ENCODE results near the gene EIF2B2. TPM values are rescaled to one million over a fixed set of nuclear protein-coding genes. Genes with fewer than 3 reads are reported as not detected.
"Not testable (repeated sequence)": the region's sequence is repeated elsewhere in the genome, so short reads cannot be mapped to it uniquely, and the experiment has no call there.

EIF2B2 gene
- total RNA-seq, 1 experiment from 2014 or later: 43.5 TPM

- no peaks in the 10 kb centered on the region for H3K9me3 ChIP-seq (replicated peaks)
- no peak overlapping the region for H3K27ac ChIP-seq
- DNase-seq (ENCODE audit: low read depth in 1 of 2, low spot score in 2 of 2): no peak
These were observed 14.6 kb upstream of the EIF2B2 start for GRCh38 chr14:74988131-74988530.

GRCh38 chr14:74988993-74989392 lies 13.7 kb upstream of the EIF2B2 start:
- no peaks in the 10 kb centered on the region for H3K36me3 ChIP-seq
- H3K4me1 ChIP-seq (replicated peaks): no peaks in the 10 kb centered on the region
- H3K4me3 ChIP-seq: no peak overlapping the region
- no peaks in the 10 kb centered on the region for H3K27me3 ChIP-seq (replicated peaks)
- H3K27ac ChIP-seq: no peak overlapping the region
- no peaks in the 10 kb centered on the region for H3K9me3 ChIP-seq (replicated peaks)
- no peak for DNase-seq (ENCODE audit: low read depth in 1 of 2, low spot score in 2 of 2)

More at GRCh38 chr14:74988131-74988530, 14.6 kb upstream of the EIF2B2 start:
- H3K4me3 ChIP-seq: no peak overlapping the region
- no peaks in the 10 kb centered on the region for H3K36me3 ChIP-seq
- no peaks in the 10 kb centered on the region for H3K4me1 ChIP-seq (replicated peaks)
- H3K27me3 ChIP-seq (replicated peaks): no peaks in the 10 kb centered on the region

- H3K4me1 ChIP-seq (replicated peaks); H3K9me3 ChIP-seq (replicated peaks); H3K4me3 ChIP-seq; DNase-seq (ENCODE audit: low read depth in 1 of 2, low spot score in 2 of 2); H3K36me3 ChIP-seq; H3K27ac ChIP-seq; H3K27me3 ChIP-seq (replicated peaks): not testable (repeated sequence)
These were observed 8.5 kb upstream of the EIF2B2 start for GRCh38 chr14:74994182-74994581.

- not testable (repeated sequence) for H3K4me1 ChIP-seq (replicated peaks); H3K4me3 ChIP-seq; H3K27ac ChIP-seq; H3K9me3 ChIP-seq (replicated peaks); H3K27me3 ChIP-seq (replicated peaks); H3K36me3 ChIP-seq; DNase-seq (ENCODE audit: low read depth in 1 of 2, low spot score in 2 of 2)
These were observed 6.9 kb upstream of the EIF2B2 start for GRCh38 chr14:74995781-74996180.

- H3K27ac ChIP-seq: no peak overlapping the region
- no peak for DNase-seq (ENCODE audit: low read depth in 1 of 2, low spot score in 2 of 2)
- 0 out of 2 replicates have a peak, but pooled peaks cover 7% of the 10 kb centered on the region for H3K4me1 ChIP-seq (replicated peaks)
- no peaks in the 10 kb centered on the region for H3K9me3 ChIP-seq (replicated peaks)
- H3K4me3 ChIP-seq: no peak overlapping the region
- peaks cover 21% of the 10 kb centered on the region for H3K36me3 ChIP-seq
- no peaks in the 10 kb centered on the region for H3K27me3 ChIP-seq (replicated peaks)
These were observed 1.5 kb upstream of the EIF2B2 start for GRCh38 chr14:75001261-75001660.

GRCh38 chr14:75001899-75002298 lies 822 bp upstream of the EIF2B2 start:
- Histone ChIP-seq H3K4me1 (replicated peaks) (0 out of 2 replicates have a peak, but pooled peaks cover 7% of the 10 kb centered on the region), H3K36me3 (peaks cover 28% of the 10 kb centered on the region), H3K27ac (peak overlapping the region; percentile 45), H3K9me3 (replicated peaks) (no peaks in the 10 kb centered on the region), H3K4me3 (peak overlapping the region; percentile 63), H3K27me3 (replicated peaks) (no peaks in the 10 kb centered on the region)
- DNase-seq (ENCODE audit: low read depth in 1 of 2, low spot score in 2 of 2): no peak

GRCh38 chr14:75003250-75004027 lies 718 bp downstream of the EIF2B2 start:
- DNase-seq (ENCODE audit: low read depth in 1 of 2, low spot score in 2 of 2): peak in 1 of 2 experiments; percentile 3
- H3K36me3 ChIP-seq: peaks cover 40% of the 10 kb centered on the region
- H3K27ac ChIP-seq: no peak overlapping the region; the same call in 1 of the 2 replicates
- peak overlapping the region; percentile 63 for H3K4me3 ChIP-seq
- no peaks in the 10 kb centered on the region for H3K27me3 ChIP-seq (replicated peaks)
- 0 out of 2 replicates have a peak, but pooled peaks cover 7% of the 10 kb centered on the region for H3K4me1 ChIP-seq (replicated peaks)
- H3K9me3 ChIP-seq (replicated peaks): no peaks in the 10 kb centered on the region

GRCh38 chr14:75005357-75005756 lies 2.6 kb downstream of the EIF2B2 start:
- no peak for DNase-seq (ENCODE audit: low read depth in 1 of 2, low spot score in 2 of 2)
- Histone ChIP-seq H3K9me3 (replicated peaks) (no peaks in the 10 kb centered on the region), H3K27me3 (replicated peaks) (no peaks in the 10 kb centered on the region), H3K4me1 (replicated peaks) (0 out of 2 replicates have a peak, but pooled peaks cover 7% of the 10 kb centered on the region), H3K4me3 (no peak overlapping the region), H3K27ac (no peak overlapping the region), H3K36me3 (peaks cover 59% of the 10 kb centered on the region)

- DNase-seq (ENCODE audit: low read depth in 1 of 2, low spot score in 2 of 2): no peak
- H3K4me1 ChIP-seq (replicated peaks): peaks cover 16% of the 10 kb centered on the region
- no peak overlapping the region for H3K4me3 ChIP-seq
- no peak overlapping the region for H3K27ac ChIP-seq
- no peaks in the 10 kb centered on the region for H3K9me3 ChIP-seq (replicated peaks)
- H3K36me3 ChIP-seq: peaks cover 76% of the 10 kb centered on the region
- no peaks in the 10 kb centered on the region for H3K27me3 ChIP-seq (replicated peaks)
These were observed 6.5 kb downstream of the EIF2B2 start for GRCh38 chr14:75009176-75009575.

- no peaks in the 10 kb centered on the region for H3K27me3 ChIP-seq (replicated peaks)
- no peak for DNase-seq (ENCODE audit: low read depth in 1 of 2, low spot score in 2 of 2)
- H3K4me1 ChIP-seq (replicated peaks): peaks cover 16% of the 10 kb centered on the region
- no peaks in the 10 kb centered on the region for H3K9me3 ChIP-seq (replicated peaks)
- H3K4me3 ChIP-seq: no peak overlapping the region
- peaks cover 78% of the 10 kb centered on the region for H3K36me3 ChIP-seq
- no peak overlapping the region for H3K27ac ChIP-seq
These were observed 7.9 kb downstream of the EIF2B2 start for GRCh38 chr14:75010472-75011093.

GRCh38 chr14:75011356-75011994 lies 8.8 kb downstream of the EIF2B2 start:
- Histone ChIP-seq H3K9me3 (replicated peaks) (no peaks in the 10 kb centered on the region), H3K36me3 (peaks cover 75% of the 10 kb centered on the region), H3K4me3 (no peak overlapping the region), H3K27ac (peak overlapping the region; percentile 9; the same call in 1 of the 2 replicates), H3K4me1 (replicated peaks) (peaks cover 16% of the 10 kb centered on the region), H3K27me3 (replicated peaks) (no peaks in the 10 kb centered on the region)
- peak; percentile 43 to 67 for DNase-seq (ENCODE audit: low read depth in 1 of 2, low spot score in 2 of 2)

GRCh38 chr14:75013290-75013689 lies 10.6 kb downstream of the EIF2B2 start:
- Histone ChIP-seq H3K27ac (no peak overlapping the region), H3K27me3 (replicated peaks) (no peaks in the 10 kb centered on the region), H3K36me3 (peaks cover 71% of the 10 kb centered on the region), H3K4me1 (replicated peaks) (peaks cover 16% of the 10 kb centered on the region), H3K9me3 (replicated peaks) (no peaks in the 10 kb centered on the region), H3K4me3 (no peak overlapping the region)
- DNase-seq (ENCODE audit: low read depth in 1 of 2, low spot score in 2 of 2): no peak

- Histone ChIP-seq H3K9me3 (replicated peaks) (no peaks in the 10 kb centered on the region), H3K4me1 (replicated peaks) (peaks cover 16% of the 10 kb centered on the region), H3K27ac (no peak overlapping the region), H3K4me3 (no peak overlapping the region), H3K27me3 (replicated peaks) (no peaks in the 10 kb centered on the region), H3K36me3 (peaks cover 55% of the 10 kb centered on the region)
- DNase-seq (ENCODE audit: low read depth in 1 of 2, low spot score in 2 of 2): no peak
These were observed 12.8 kb downstream of the EIF2B2 start for GRCh38 chr14:75015496-75015895.

GRCh38 chr14:75016815-75017214 lies 14.1 kb downstream of the EIF2B2 start:
- H3K4me3 ChIP-seq: no peak overlapping the region
- H3K9me3 ChIP-seq (replicated peaks): no peaks in the 10 kb centered on the region
- no peaks in the 10 kb centered on the region for H3K27me3 ChIP-seq (replicated peaks)
- H3K4me1 ChIP-seq (replicated peaks): peaks cover 7% of the 10 kb centered on the region
- peaks cover 56% of the 10 kb centered on the region for H3K36me3 ChIP-seq
- H3K27ac ChIP-seq: no peak overlapping the region
- no peak for DNase-seq (ENCODE audit: low read depth in 1 of 2, low spot score in 2 of 2)
